HUDEP-2 (cell line): Measurements from ENCODE around the gene FBN1.

Experiments
- DNase-seq, 76 experiments: peaks; one replicate each; lab custom pipeline; 2025; ENCODE audit not compliant: unreplicated experiment in 76 of 76; lab: John Stamatoyannopoulos, UW

FBN1 gene

GRCh38 chr15:48645558-48646330, at the start of gene FBN1:
Gene FBN1 (minus strand): TSS chr15:48645709. CDS start chr15:48644769, 940 bp downstream.
- peak in 30 of 76 experiments; percentile 12 to 66 (median 28) for DNase-seq

GRCh38 chr15:48693484-48693883, 48.0 kb upstream of the FBN1 start:
- DNase-seq, result no peak

GRCh38 chr15:48688493-48688892, 43.0 kb upstream of the FBN1 start:
- no peak for DNase-seq

- no peak for DNase-seq
These were observed 38.7 kb upstream of the FBN1 start for GRCh38 chr15:48683991-48684765.

- peak in 2 of 76 experiments; percentile 2 to 4 for DNase-seq
These were observed 37.6 kb upstream of the FBN1 start for GRCh38 chr15:48682942-48683651.

- no peak for DNase-seq
These were observed 35.8 kb upstream of the FBN1 start for GRCh38 chr15:48681353-48681752.

- DNase-seq, result no peak
These were observed 35.3 kb upstream of the FBN1 start for GRCh38 chr15:48680841-48681240.

- DNase-seq, result no peak
These were observed 34.4 kb upstream of the FBN1 start for GRCh38 chr15:48679952-48680351.

GRCh38 chr15:48678851-48679250, 33.3 kb upstream of the FBN1 start:
- no peak for DNase-seq

- no peak for DNase-seq
These were observed 32.3 kb upstream of the FBN1 start for GRCh38 chr15:48677821-48678220.

GRCh38 chr15:48675436-48675835, 29.9 kb upstream of the FBN1 start:
- no peak for DNase-seq

- no peak for DNase-seq
These were observed 29.4 kb upstream of the FBN1 start for GRCh38 chr15:48674876-48675275.

GRCh38 chr15:48672206-48672605, 26.7 kb upstream of the FBN1 start:
- DNase-seq, result no peak

- DNase-seq, result no peak
These were observed 25.9 kb upstream of the FBN1 start for GRCh38 chr15:48671103-48672022.

- DNase-seq, result no peak
These were observed 22.2 kb upstream of the FBN1 start for GRCh38 chr15:48667701-48668100.

GRCh38 chr15:48664436-48664835, 18.9 kb upstream of the FBN1 start:
- DNase-seq, result no peak

GRCh38 chr15:48657950-48658591, 12.6 kb upstream of the FBN1 start:
- no peak for DNase-seq

- DNase-seq, result no peak
These were observed 9.3 kb upstream of the FBN1 start for GRCh38 chr15:48654801-48655200.

- no peak for DNase-seq
These were observed 8.6 kb upstream of the FBN1 start for GRCh38 chr15:48653913-48654670.
